Neural progenitor cell (in vitro differentiated cells): Measurements from ENCODE around the gene MS4A10.

Experiments used
- EZH2 ChIP-seq: fragments of 200-600 bp; sonication (generic); IDR thresholded peaks from 2 replicates; pipeline ENCODE4 v1.6.1; 2017; ENCODE audit warnings: antibody characterized with exemption, mild to moderate bottlenecking, moderate library complexity
- EZH2phosphoT487 ChIP-seq: fragments of 200-600 bp; sonication (generic); IDR thresholded peaks from 2 replicates; pipeline ENCODE4 v1.6.1; 2017; ENCODE audit warnings: antibody characterized with exemption
- TF ChIP-seq, protein P1 (sequence below): fragments of 200-600 bp; sonication (generic); IDR thresholded peaks from 2 replicates; pipeline ENCODE4 v1.5.1; 2017; ENCODE audit warnings: antibody characterized with exemption, mild to moderate bottlenecking

- TF ChIP-seq, protein P1, sequence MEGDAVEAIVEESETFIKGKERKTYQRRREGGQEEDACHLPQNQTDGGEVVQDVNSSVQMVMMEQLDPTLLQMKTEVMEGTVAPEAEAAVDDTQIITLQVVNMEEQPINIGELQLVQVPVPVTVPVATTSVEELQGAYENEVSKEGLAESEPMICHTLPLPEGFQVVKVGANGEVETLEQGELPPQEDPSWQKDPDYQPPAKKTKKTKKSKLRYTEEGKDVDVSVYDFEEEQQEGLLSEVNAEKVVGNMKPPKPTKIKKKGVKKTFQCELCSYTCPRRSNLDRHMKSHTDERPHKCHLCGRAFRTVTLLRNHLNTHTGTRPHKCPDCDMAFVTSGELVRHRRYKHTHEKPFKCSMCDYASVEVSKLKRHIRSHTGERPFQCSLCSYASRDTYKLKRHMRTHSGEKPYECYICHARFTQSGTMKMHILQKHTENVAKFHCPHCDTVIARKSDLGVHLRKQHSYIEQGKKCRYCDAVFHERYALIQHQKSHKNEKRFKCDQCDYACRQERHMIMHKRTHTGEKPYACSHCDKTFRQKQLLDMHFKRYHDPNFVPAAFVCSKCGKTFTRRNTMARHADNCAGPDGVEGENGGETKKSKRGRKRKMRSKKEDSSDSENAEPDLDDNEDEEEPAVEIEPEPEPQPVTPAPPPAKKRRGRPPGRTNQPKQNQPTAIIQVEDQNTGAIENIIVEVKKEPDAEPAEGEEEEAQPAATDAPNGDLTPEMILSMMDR, result no peak
- TF ChIP-seq EZH2 (no peak), EZH2phosphoT487 (no peak)
Measured at GRCh38 chr11:60842668-60843600, 57.8 kb downstream of the MS4A10 start.
